Upper lobe of left lung (tissue), 6 donors: ENCODE results near the gene RPRD1A. TPM values are rescaled to one million over a fixed set of nuclear protein-coding genes. Genes with fewer than 3 reads are reported as not detected.

ENCODE experiments used
- ATAC-seq, 2 donors: fragments of 200-7000 bp; cut with Tn5 transposase; one replicate each; pipeline ENCODE4 v1.9.1; 2022; ENCODE audit warnings: mild to moderate bottlenecking in 2 of 2, moderate library complexity in 2 of 2; ENCODE audit not compliant: low FRiP score in 2 of 2
- DNase-seq, 2 donors: peaks; one replicate each; pipeline ENCODE4 v3.0.0-alpha.2; 2019 to 2020
- H3K27ac ChIP-seq, 4 donors: fragments of 200-600 bp; sonication (generic); one replicate each; pipeline ENCODE4 v1.5.1; 2016 to 2019
- H3K27me3 ChIP-seq, 4 donors: fragments of 200-600 bp; sonication (generic); one replicate each; pipeline ENCODE4 v1.5.1; 2017 to 2019
- H3K36me3 ChIP-seq, 4 donors: fragments of 200-600 bp; sonication (generic); one replicate each; pipeline ENCODE4 v1.5.1; 2016 to 2019
- H3K4me1 ChIP-seq, 4 donors: fragments of 200-600 bp; sonication (generic); one replicate each; pipeline ENCODE4 v1.5.1; 2018 to 2019
- H3K4me3 ChIP-seq, 4 donors: fragments of 200-600 bp; sonication (generic); one replicate each; pipeline ENCODE4 v1.5.1; 2017 to 2019; ENCODE audit warnings: mild to moderate bottlenecking in 2 of 4, moderate library complexity in 1 of 4
- H3K9me3 ChIP-seq, 4 donors: fragments of 200-600 bp; sonication (generic); one replicate each; pipeline ENCODE4 v1.5.1; 2018 to 2019
- CTCF ChIP-seq, 6 experiments: fragments of 450-650 bp in 4 of 6; fragments of 200-600 bp in 2 of 6; sonication (generic) in 2 of 6; IDR thresholded peaks; one replicate each; pipeline ENCODE4 v1.5.1; 2016 to 2019; ENCODE audit warnings: antibody characterized with exemption in 6 of 6
- EP300 ChIP-seq, 4 donors: sonication (generic); formaldehyde crosslinking; IDR thresholded peaks; one replicate each; pipeline ENCODE4 v1.5.1; 2017; ENCODE audit warnings: antibody characterized with exemption in 4 of 4, control low read depth in 2 of 4
- POLR2A ChIP-seq, 4 donors: fragments of 450-650 bp; IDR thresholded peaks; one replicate each; pipeline ENCODE4 v1.5.1; 2016 to 2017; ENCODE audit warnings: antibody characterized with exemption in 4 of 4, mild to moderate bottlenecking in 2 of 4
- POLR2AphosphoS5 ChIP-seq, 2 donors: sonication (generic); formaldehyde crosslinking; IDR thresholded peaks; one replicate each; pipeline ENCODE4 v1.5.1; 2017; ENCODE audit warnings: antibody characterized with exemption in 2 of 2
- WGBS, 2 donors: methylation state at CpG; one replicate each; pipeline ENCODE4 v1.1.5; 2017 to 2018; 5-methylcytosine and 5-hydroxymethylcytosine counted together
- total RNA-seq, 6 donors: library from RNA; depleted of rRNA in 4 of 6; stranded (reverse); fragments of >200 nt in 4 of 6; gene quantifications; one replicate each; pipeline versions ENCODE4 v1.1.0 to v1.2.1, GENCODE V29; 2016 to 2021
- donor health status: DM: no; HTN: no; CAD: no; lungs with moderate emphysema.
- donor health status: DM: no; HTN: yes; CAD: no; lungs with severe emphysema.

Gene RPRD1A
- total RNA-seq, 6 donors from 2014 or later = 30.6 to 84.4 (median 44.3) TPM

- H3K4me3 ChIP-seq = no peak overlapping the region
- DNase-seq (no peak), ATAC-seq (no peak)
- WGBS, 2 donors = 94% methylated on average over 3 of the region's 3 CpGs
- H3K27me3 ChIP-seq = no peaks in the 10 kb centered on the region
- no peaks in the 10 kb centered on the region for H3K4me1 ChIP-seq
- no peaks in the 10 kb centered on the region for H3K9me3 ChIP-seq
- no peaks in the 10 kb centered on the region for H3K36me3 ChIP-seq
- TF ChIP-seq CTCF (IDR thresholded peaks at IDR 0.05) (no peak), POLR2A (IDR thresholded peaks at IDR 0.05) (no peak), POLR2AphosphoS5 (IDR thresholded peaks at IDR 0.05) (no peak), EP300 (IDR thresholded peaks at IDR 0.05) (no peak)
- H3K27ac ChIP-seq = no peak overlapping the region
Observed at GRCh38 chr18:36051760-36052159, 15.6 kb downstream of the RPRD1A start.

GRCh38 chr18:36050479-36050878, 16.9 kb downstream of the RPRD1A start:
- ATAC-seq = no peak
- no peaks in the 10 kb centered on the region for H3K27me3 ChIP-seq
- H3K4me3 ChIP-seq = no peak overlapping the region
- H3K36me3 ChIP-seq = no peaks in the 10 kb centered on the region
- no peak for TF ChIP-seq POLR2A (IDR thresholded peaks at IDR 0.05)
- TF ChIP-seq POLR2AphosphoS5 (IDR thresholded peaks at IDR 0.05) = no peak
- no peak for TF ChIP-seq EP300 (IDR thresholded peaks at IDR 0.05)
- TF ChIP-seq CTCF (IDR thresholded peaks at IDR 0.05) = no peak
- no peak overlapping the region for H3K27ac ChIP-seq
- peaks cover 0 to 5% (median 1%) of the 10 kb centered on the region in 4 donors for H3K4me1 ChIP-seq
- DNase-seq = no peak
- H3K9me3 ChIP-seq = no peaks in the 10 kb centered on the region

GRCh38 chr18:36047521-36047920, 19.8 kb downstream of the RPRD1A start:
- Histone ChIP-seq H3K9me3 (no peaks in the 10 kb centered on the region), H3K36me3 (no peaks in the 10 kb centered on the region), H3K27ac (no peak overlapping the region), H3K4me3 (no peak overlapping the region), H3K4me1 (peaks cover 5 to 21% (median 12%) of the 10 kb centered on the region in 4 donors), H3K27me3 (no peaks in the 10 kb centered on the region)
- no peak for ATAC-seq
- TF ChIP-seq POLR2AphosphoS5 (IDR thresholded peaks at IDR 0.05) = no peak
- no peak for TF ChIP-seq EP300 (IDR thresholded peaks at IDR 0.05)
- no peak for DNase-seq

GRCh38 chr18:36046898-36047297, 20.5 kb downstream of the RPRD1A start:
- 98 to 100% methylated on average over 3 of the region's 3 CpGs for WGBS, 2 donors
- TF ChIP-seq EP300 (IDR thresholded peaks at IDR 0.05) = no peak
- no peak for TF ChIP-seq CTCF (IDR thresholded peaks at IDR 0.05)
- TF ChIP-seq POLR2AphosphoS5 (IDR thresholded peaks at IDR 0.05) = no peak

GRCh38 chr18:36045241-36045991, 21.9 kb downstream of the RPRD1A start:
- TF ChIP-seq POLR2AphosphoS5 (IDR thresholded peaks at IDR 0.05) (no peak), EP300 (IDR thresholded peaks at IDR 0.05) (no peak), POLR2A (IDR thresholded peaks at IDR 0.05) (no peak), CTCF (IDR thresholded peaks at IDR 0.05) (no peak)
- no peaks in the 10 kb centered on the region for H3K9me3 ChIP-seq
- 75 to 78% methylated on average over 3 of the region's 3 CpGs for WGBS, 2 donors
- H3K36me3 ChIP-seq = no peaks in the 10 kb centered on the region
- H3K27ac ChIP-seq = no peak overlapping the region
- no peak overlapping the region for H3K4me3 ChIP-seq
- H3K27me3 ChIP-seq = no peaks in the 10 kb centered on the region
- H3K4me1 ChIP-seq = peaks cover 8 to 21% (median 12%) of the 10 kb centered on the region in 4 donors
- no peak for ATAC-seq
- DNase-seq = no peak

More at GRCh38 chr18:36046898-36047297, 20.5 kb downstream of the RPRD1A start:
- Histone ChIP-seq H3K4me1 (peaks cover 5 to 21% (median 12%) of the 10 kb centered on the region in 4 donors), H3K36me3 (no peaks in the 10 kb centered on the region), H3K27ac (no peak overlapping the region), H3K9me3 (no peaks in the 10 kb centered on the region), H3K27me3 (no peaks in the 10 kb centered on the region), H3K4me3 (no peak overlapping the region)
- ATAC-seq (no peak), DNase-seq (no peak)
